GM12878 (cell line): ENCODE results near the gene NFAM1. TPM values are rescaled to one million over a fixed set of nuclear protein-coding genes. Genes with fewer than 3 reads are reported as not detected.

ENCODE experiments used
- ATAC-seq: fragments of 200-7000 bp; cut with Tn5 transposase; 3 replicates; pipeline ENCODE4 v1.9.1; 2020; ENCODE audit warnings: mild to moderate bottlenecking, moderate library complexity
- BruUV-seq: library from RNA; stranded (reverse); fragments of 400-500 nt; replicated peaks from 2 replicates; lab custom pipeline; 2021; lab: Mats Ljungman, UMichigan
- CTCF ChIA-PET: fragments of 300-600 bp; sonication (Branson Sonifier 250); formaldehyde crosslinking; extraction: SDS; loops from one replicate; lab custom pipeline; 2021; ENCODE audit warnings: inconsistent platforms; lab: Yijun Ruan, JAX
- POLR2A ChIA-PET: fragments of 350-600 bp; formaldehyde crosslinking; extraction: SDS; loops from one replicate; lab custom pipeline; 2021; ENCODE audit warnings: inconsistent platforms; lab: Charles Lee
- RAD21 ChIA-PET: fragments of 300-600 bp; sonication (Branson Sonifier 250); formaldehyde crosslinking; loops from one replicate; lab custom pipeline; 2023; ENCODE audit warnings: antibody characterized with exemption; ENCODE audit not compliant: unreplicated experiment; lab: Charles Lee
- SMC1A ChIA-PET: fragments of 300-600 bp; sonication (Branson Sonifier 250); formaldehyde crosslinking; loops from one replicate; lab custom pipeline; 2023; ENCODE audit not compliant: unreplicated experiment, uncharacterized antibody; lab: Charles Lee
- DNase-seq: peaks from one replicate; pipeline ENCODE4 v3.0.0-alpha.2; 2011; ENCODE audit warnings: low read depth, low spot score
- FAIRE-seq: peaks from 3 replicates; lab custom pipeline; 2011; peaks lifted over from hg19 to GRCh38; lab: Jason Lieb, UNC
- H2AFZ ChIP-seq: 2 replicates; pipeline ENCODE4 v1.6.0; 2011; ENCODE audit warnings: low read depth, low read length, control low read depth; ENCODE audit not compliant: control insufficient read depth
- H3K27ac ChIP-seq: 2 replicates; pipeline ENCODE4 v1.5.1; 2011; ENCODE audit warnings: control low read depth; ENCODE audit not compliant: control insufficient read depth, insufficient read depth
- H3K27me3 ChIP-seq, 2 experiments: replicated peaks in 1 of 2; 2 replicates each; pipeline versions ENCODE4 v1.6.0 to v1.6.1; 2011; ENCODE audit warnings: low read length in 1 of 2; ENCODE audit not compliant: control insufficient read depth in 2 of 2, insufficient read depth in 2 of 2
- H3K36me3 ChIP-seq, 2 experiments: 2 replicates each; pipeline ENCODE4 v1.5.1; 2011; ENCODE audit warnings: low read length in 1 of 2; ENCODE audit not compliant: control insufficient read depth in 2 of 2, insufficient read depth in 2 of 2
- H3K4me1 ChIP-seq: 2 replicates; pipeline ENCODE4 v1.6.1; 2011; ENCODE audit warnings: mild to moderate bottlenecking, low read length, moderate library complexity, mixed read lengths; ENCODE audit not compliant: control insufficient read depth, insufficient read depth
- H3K4me2 ChIP-seq: 2 replicates; pipeline ENCODE4 v1.6.0; 2011; ENCODE audit warnings: control low read depth; ENCODE audit not compliant: control insufficient read depth, insufficient read depth
- H3K4me3 ChIP-seq: fragments of 200-600 bp; sonication (generic); 2 replicates; pipeline ENCODE4 v1.5.1; 2016
- H3K79me2 ChIP-seq: 2 replicates; pipeline ENCODE4 v1.6.0; 2011; ENCODE audit warnings: low read length; ENCODE audit not compliant: control insufficient read depth, insufficient read depth
- H3K9ac ChIP-seq: 2 replicates; pipeline ENCODE4 v1.8.0; 2011; ENCODE audit warnings: low read length, control low read depth, mixed read lengths; ENCODE audit not compliant: control insufficient read depth, insufficient read depth
- H3K9me3 ChIP-seq: replicated peaks from 3 replicates; pipeline ENCODE4 v1.5.1; 2011; ENCODE audit warnings: mild to moderate bottlenecking, low read length; ENCODE audit not compliant: control insufficient read depth, insufficient read depth
- H4K20me1 ChIP-seq: 2 replicates; pipeline ENCODE4 v1.6.0; 2011; ENCODE audit not compliant: control insufficient read depth, insufficient read depth
- ETV6 ChIP-seq, 2 experiments: fragments of 450-650 bp in 1 of 2; IDR thresholded peaks in 1 of 2; conservative IDR thresholded peaks in 1 of 2; 2 replicates each; pipeline ENCODE4 v1.6.1; 2014; ENCODE audit warnings: antibody characterized with exemption in 1 of 2, borderline replicate concordance in 1 of 2, low read depth in 1 of 2, mild to moderate bottlenecking in 1 of 2, moderate library complexity in 1 of 2
- RB1 ChIP-seq: fragments of 450-650 bp; formaldehyde crosslinking; IDR thresholded peaks from 2 replicates; pipeline ENCODE4 v1.6.1; 2017; ENCODE audit warnings: mild to moderate bottlenecking, borderline replicate concordance
- SMC3 ChIP-seq: IDR thresholded peaks from 2 replicates; pipeline ENCODE4 v1.6.1; 2011; ENCODE audit warnings: low read length, improper control_type of control experiment, borderline replicate concordance
- SUPT20H ChIP-seq: IDR thresholded peaks from 2 replicates; pipeline ENCODE4 v1.6.1; 2011; ENCODE audit warnings: low read depth, mild to moderate bottlenecking, low read length, moderate library complexity, borderline replicate concordance; ENCODE audit not compliant: control insufficient read depth
- TBL1XR1 ChIP-seq: IDR thresholded peaks from 2 replicates; pipeline ENCODE4 v1.6.1; 2012; ENCODE audit warnings: low read depth, low read length, improper control_type of control experiment
- WRNIP1 ChIP-seq: IDR thresholded peaks from 2 replicates; pipeline ENCODE4 v1.6.1; 2011; ENCODE audit warnings: low read depth, low read length, improper control_type of control experiment, borderline replicate concordance
- ZNF687 ChIP-seq: fragments of 450-650 bp; IDR thresholded peaks from 2 replicates; pipeline ENCODE4 v1.6.1; 2017; ENCODE audit warnings: mild to moderate bottlenecking, moderate library complexity
- WGBS: methylation state at CpG from one replicate; pipeline ENCODE4 v1.1.6; 2016; ENCODE audit warnings: low lambda C conversion rate; ENCODE audit not compliant: insufficient replicate concordance, insufficient coverage; ENCODE audit errors: missing lambda C conversion rate; 5-methylcytosine and 5-hydroxymethylcytosine counted together
- in situ Hi-C: fragments of 300-500 bp; cut with MboI; formaldehyde crosslinking; loops from 9 replicates; pipeline ENCODE4 v1.14.3; 2018; ENCODE audit warnings: mixed read lengths
- intact Hi-C: fragments of 100-400 bp; cut with micrococcal nuclease; formaldehyde crosslinking; loops from one replicate; pipeline ENCODE4 v1.14.2; 2022; ENCODE audit not compliant: unreplicated experiment
- polyA plus RNA-seq, 11 experiments: library from polyadenylated mRNA; depleted of rRNA in 4 of 11; unstranded in 6 of 11; stranded (reverse) in 5 of 11; fragments of >200 nt; fragmentation: Nextera tagmentation in 4 of 11; fragmentation: Illumina TruSeq in 1 of 11; extraction: Ambion mirVana in 4 of 11; extraction: Trizol in 1 of 11; gene quantifications; 1 replicate in 1 of 11; 2 replicates in 10 of 11; pipeline versions ENCODE4 v1.2.1 to v1.2.3, GENCODE V29; 2011 to 2016; ENCODE audit warnings: inconsistent platforms in 2 of 11, missing spikeins in 2 of 11, low read depth in 1 of 11
- total RNA-seq, 4 experiments: library from RNA; depleted of rRNA in 3 of 4; stranded (reverse); fragments of >200 nt in 3 of 4; fragmentation: Illumina TruSeq in 1 of 4; extraction: Trizol in 1 of 4; gene quantifications; 2 replicates each; pipeline versions ENCODE4 v1.2.1 to v1.2.3, GENCODE V29; 2013 to 2021

NFAM1 gene
- total and polyA plus RNA-seq, 10 of the 15 experiments (the other 5 are each of a cell fraction or from before 2014, with no cell fraction given), result 0.13 to 1.3 (median 0.24) TPM; not detected in 3

- TF ChIP-seq ZNF687 (no peak), WRNIP1 (no peak), TBL1XR1 (no peak), RB1 (no peak)
These were observed 70.7 kb downstream of the NFAM1 start (continued) for GRCh38 chr22:42361523-42361922.

- no peaks in the 10 kb centered on the region for H3K79me2 ChIP-seq
- intact Hi-C loops (no loop called here), in situ Hi-C loops (no loop called here)
- H3K9me3 ChIP-seq, result no peaks in the 10 kb centered on the region
- no peak overlapping the region for H3K27ac ChIP-seq
- ChIA-PET POLR2A (interaction anchor here (0.7 kb wide), 1 partner anchor 277 kb away, joined by 3 read pairs; no protein-coding TSS in a partner anchor), RAD21 (interaction anchor here (0.7 kb wide), 1 partner anchor 1200 kb away, joined by 3 read pairs; no protein-coding TSS in a partner anchor), CTCF (no interaction called here), SMC1A (interaction anchor here (0.9 kb wide), 1 partner anchor 73 kb away, joined by 3 read pairs; no protein-coding TSS in a partner anchor)
- no peak for DNase-seq
- no peak overlapping the region for H2AFZ ChIP-seq
- no peaks in the 10 kb centered on the region for H4K20me1 ChIP-seq
- peaks cover 7% of the 10 kb centered on the region for H3K4me1 ChIP-seq
- no peak overlapping the region for H3K4me3 ChIP-seq
- no TSS peak for BruUV-seq
- no peak for FAIRE-seq
- H3K36me3 ChIP-seq, result no peaks in the 10 kb centered on the region
- ATAC-seq, result no peak
- no peak overlapping the region for H3K4me2 ChIP-seq
- no peak overlapping the region for H3K9ac ChIP-seq
- no peak for TF ChIP-seq ETV6 (conservative IDR thresholded peaks at IDR 0.05 in 1 of 2, IDR thresholded peaks at IDR 0.05 in 1 of 2; ENCODE audit: borderline replicate concordance in 1 of 2, low read depth in 1 of 2)
- TF ChIP-seq SMC3, result no peak
- no peak for TF ChIP-seq SUPT20H
- WGBS, result 58% methylated on average over 7 of the region's 7 CpGs
- peaks cover under 1 to 7% of the 10 kb centered on the region in 2 experiments; a peak in 3 of 4 replicates for H3K27me3 ChIP-seq
These were observed 71.9 kb downstream of the NFAM1 start for GRCh38 chr22:42360348-42360747.
